ENCODE results near the gene PACS2.

DNA sequence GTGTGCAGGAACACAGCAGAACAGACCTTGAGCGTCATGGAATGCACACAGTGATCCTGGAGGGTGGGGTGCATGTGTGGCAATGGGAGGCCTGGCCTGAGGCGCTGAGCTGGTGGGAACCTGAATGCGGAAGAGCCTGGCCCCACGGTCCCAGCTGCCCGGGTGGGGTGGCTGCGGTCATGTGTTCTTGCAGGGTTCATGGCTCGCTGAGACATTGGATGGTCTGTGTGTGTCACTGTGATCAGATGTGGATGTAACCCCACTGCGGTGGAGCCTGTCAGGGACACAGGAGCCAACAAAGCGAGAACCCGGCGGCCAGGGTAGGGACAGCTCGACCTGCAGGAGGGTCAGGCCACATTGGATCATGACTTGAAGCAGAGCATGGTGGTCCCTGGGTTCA, 128.3 kb downstream of the PACS2 start:
- TF ChIP-seq, protein P1, sequence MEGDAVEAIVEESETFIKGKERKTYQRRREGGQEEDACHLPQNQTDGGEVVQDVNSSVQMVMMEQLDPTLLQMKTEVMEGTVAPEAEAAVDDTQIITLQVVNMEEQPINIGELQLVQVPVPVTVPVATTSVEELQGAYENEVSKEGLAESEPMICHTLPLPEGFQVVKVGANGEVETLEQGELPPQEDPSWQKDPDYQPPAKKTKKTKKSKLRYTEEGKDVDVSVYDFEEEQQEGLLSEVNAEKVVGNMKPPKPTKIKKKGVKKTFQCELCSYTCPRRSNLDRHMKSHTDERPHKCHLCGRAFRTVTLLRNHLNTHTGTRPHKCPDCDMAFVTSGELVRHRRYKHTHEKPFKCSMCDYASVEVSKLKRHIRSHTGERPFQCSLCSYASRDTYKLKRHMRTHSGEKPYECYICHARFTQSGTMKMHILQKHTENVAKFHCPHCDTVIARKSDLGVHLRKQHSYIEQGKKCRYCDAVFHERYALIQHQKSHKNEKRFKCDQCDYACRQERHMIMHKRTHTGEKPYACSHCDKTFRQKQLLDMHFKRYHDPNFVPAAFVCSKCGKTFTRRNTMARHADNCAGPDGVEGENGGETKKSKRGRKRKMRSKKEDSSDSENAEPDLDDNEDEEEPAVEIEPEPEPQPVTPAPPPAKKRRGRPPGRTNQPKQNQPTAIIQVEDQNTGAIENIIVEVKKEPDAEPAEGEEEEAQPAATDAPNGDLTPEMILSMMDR (IDR thresholded peaks at IDR 0.05; ENCODE audit: poor library complexity): no peak
- no peak for TF ChIP-seq EZH2phosphoT487 (IDR thresholded peaks at IDR 0.05; ENCODE audit: low read depth, severe bottlenecking, unreplicated experiment)
